Loucy (cell line): ENCODE data around the gene RUVBL1.

Experiments
- H2AFZ ChIP-seq: fragments of 200-600 bp; sonication (generic); 2 replicates; pipeline ENCODE4 v1.6.0; 2016; ENCODE audit warnings: antibody characterized with exemption, mild to moderate bottlenecking, low read length, moderate library complexity
- H3F3A ChIP-seq: fragments of 200-600 bp; 2 replicates; pipeline ENCODE4 v1.6.0; 2016; ENCODE audit warnings: antibody characterized with exemption, low read depth, mild to moderate bottlenecking
- H3K27me3 ChIP-seq: fragments of 200-600 bp; sonication (generic); 2 replicates; pipeline ENCODE4 v1.6.1; 2014; ENCODE audit warnings: low read length, mild to moderate bottlenecking; ENCODE audit not compliant: insufficient read depth, poor library complexity, severe bottlenecking
- H3K36me3 ChIP-seq: fragments of 200-600 bp; sonication (generic); 2 replicates; pipeline ENCODE4 v1.6.1; 2016; ENCODE audit warnings: low read length; ENCODE audit not compliant: insufficient read depth
- H3K4me1 ChIP-seq: fragments of 200-600 bp; sonication (generic); 2 replicates; pipeline ENCODE4 v1.5.1; 2014; ENCODE audit warnings: low read length, mild to moderate bottlenecking; ENCODE audit not compliant: insufficient read depth, poor library complexity, severe bottlenecking
- H3K4me2 ChIP-seq: fragments of 200-600 bp; sonication (generic); 2 replicates; pipeline ENCODE4 v1.6.0; 2014; ENCODE audit warnings: antibody characterized with exemption, low read length, low read depth, mild to moderate bottlenecking; ENCODE audit not compliant: poor library complexity, severe bottlenecking
- H3K4me3 ChIP-seq: fragments of 200-600 bp; sonication (generic); 2 replicates; pipeline ENCODE4 v1.5.1; 2014; ENCODE audit warnings: low read length, mild to moderate bottlenecking, mixed read lengths; ENCODE audit not compliant: poor library complexity, severe bottlenecking
- H3K79me2 ChIP-seq: fragments of 200-600 bp; sonication (generic); 2 replicates; pipeline ENCODE4 v1.6.1; 2014; ENCODE audit warnings: low read length; ENCODE audit not compliant: insufficient read depth
- H3K9ac ChIP-seq: fragments of 200-600 bp; sonication (generic); 2 replicates; pipeline ENCODE4 v1.6.0; 2014; ENCODE audit warnings: mild to moderate bottlenecking, low read depth, low read length, moderate library complexity; ENCODE audit not compliant: poor library complexity, severe bottlenecking
- H3K9me2 ChIP-seq: fragments of 200-600 bp; sonication (generic); replicated peaks from 2 replicates; pipeline ENCODE4 v1.6.1; 2016; ENCODE audit warnings: low read depth, low read length, mixed read lengths
- H3K9me3 ChIP-seq: fragments of 200-600 bp; sonication (generic); 2 replicates; pipeline ENCODE4 v1.6.1; 2014; ENCODE audit warnings: mild to moderate bottlenecking, antibody characterized with exemption, low read length, low read depth; ENCODE audit not compliant: insufficient read depth
- H4K20me1 ChIP-seq: fragments of 200-600 bp; sonication (generic); 2 replicates; pipeline ENCODE4 v1.6.0; 2014; ENCODE audit warnings: antibody characterized with exemption, low read length, mild to moderate bottlenecking; ENCODE audit not compliant: insufficient read depth, poor library complexity, severe bottlenecking
- EZH2phosphoT487 ChIP-seq: fragments of 200-600 bp; IDR thresholded peaks from 2 replicates; pipeline ENCODE4 v1.6.1; 2018; ENCODE audit warnings: antibody characterized with exemption, mild to moderate bottlenecking, moderate library complexity, borderline replicate concordance
- TF ChIP-seq, protein P1 (sequence below): fragments of 200-600 bp; sonication (generic); conservative IDR thresholded peaks from 2 replicates; pipeline ENCODE4 v1.5.1; 2014; ENCODE audit warnings: mild to moderate bottlenecking, antibody characterized with exemption, low read length

RUVBL1 gene

DNA sequence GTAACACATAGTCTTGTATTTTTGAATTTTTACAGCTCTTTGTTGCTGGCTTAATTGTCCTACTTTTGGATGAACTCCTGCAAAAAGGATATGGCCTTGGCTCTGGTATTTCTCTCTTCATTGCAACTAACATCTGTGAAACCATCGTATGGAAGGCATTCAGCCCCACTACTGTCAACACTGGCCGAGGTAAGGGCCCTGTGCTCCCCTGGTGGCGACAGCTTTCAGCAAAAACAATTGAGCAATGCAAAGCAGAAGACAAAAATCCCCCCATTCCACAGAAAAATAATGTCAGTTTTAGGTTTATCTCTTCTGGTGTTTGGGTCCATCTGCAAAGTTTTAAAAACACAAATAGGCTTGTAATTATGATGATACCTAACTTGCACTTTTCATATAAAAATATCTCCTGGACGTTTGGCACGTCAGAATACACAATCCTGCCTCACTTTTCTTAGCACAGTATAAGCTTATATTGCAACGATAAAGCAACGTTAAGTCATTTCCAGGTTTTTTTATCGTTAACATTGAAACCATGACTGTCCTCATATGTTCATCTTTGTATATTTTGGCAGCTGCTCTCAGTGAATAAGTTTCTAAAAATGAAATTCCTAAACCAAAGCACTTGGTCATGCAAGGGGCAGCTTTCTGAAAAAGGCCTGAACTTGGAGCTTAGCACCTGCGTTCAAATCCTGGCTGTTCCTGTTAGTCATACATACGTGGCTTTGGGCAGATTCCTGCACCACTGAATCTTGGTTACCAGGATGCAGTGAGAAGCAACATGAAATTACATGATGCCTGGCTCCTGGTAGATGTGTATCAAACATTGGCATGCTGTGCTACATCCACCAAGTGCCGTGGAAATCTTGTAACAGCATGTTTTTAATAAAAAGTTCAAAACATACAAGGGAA, 62.9 kb downstream of the RUVBL1 start:
- TF ChIP-seq EZH2phosphoT487 = no peak
- TF ChIP-seq, protein P1, sequence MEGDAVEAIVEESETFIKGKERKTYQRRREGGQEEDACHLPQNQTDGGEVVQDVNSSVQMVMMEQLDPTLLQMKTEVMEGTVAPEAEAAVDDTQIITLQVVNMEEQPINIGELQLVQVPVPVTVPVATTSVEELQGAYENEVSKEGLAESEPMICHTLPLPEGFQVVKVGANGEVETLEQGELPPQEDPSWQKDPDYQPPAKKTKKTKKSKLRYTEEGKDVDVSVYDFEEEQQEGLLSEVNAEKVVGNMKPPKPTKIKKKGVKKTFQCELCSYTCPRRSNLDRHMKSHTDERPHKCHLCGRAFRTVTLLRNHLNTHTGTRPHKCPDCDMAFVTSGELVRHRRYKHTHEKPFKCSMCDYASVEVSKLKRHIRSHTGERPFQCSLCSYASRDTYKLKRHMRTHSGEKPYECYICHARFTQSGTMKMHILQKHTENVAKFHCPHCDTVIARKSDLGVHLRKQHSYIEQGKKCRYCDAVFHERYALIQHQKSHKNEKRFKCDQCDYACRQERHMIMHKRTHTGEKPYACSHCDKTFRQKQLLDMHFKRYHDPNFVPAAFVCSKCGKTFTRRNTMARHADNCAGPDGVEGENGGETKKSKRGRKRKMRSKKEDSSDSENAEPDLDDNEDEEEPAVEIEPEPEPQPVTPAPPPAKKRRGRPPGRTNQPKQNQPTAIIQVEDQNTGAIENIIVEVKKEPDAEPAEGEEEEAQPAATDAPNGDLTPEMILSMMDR = no peak
- Histone ChIP-seq H3K9ac (no peak overlapping the region), H3F3A (no peaks in the 10 kb centered on the region), H4K20me1 (peaks cover 20% of the 10 kb centered on the region), H3K4me1 (peaks cover 9% of the 10 kb centered on the region), H3K79me2 (peaks cover 34% of the 10 kb centered on the region), H3K4me3 (no peak overlapping the region), H3K36me3 (peaks cover 91% of the 10 kb centered on the region), H2AFZ (no peak overlapping the region), H3K4me2 (no peak overlapping the region), H3K9me3 (no peaks in the 10 kb centered on the region), H3K27me3 (no peaks in the 10 kb centered on the region), H3K9me2 (no peaks in the 10 kb centered on the region)

DNA sequence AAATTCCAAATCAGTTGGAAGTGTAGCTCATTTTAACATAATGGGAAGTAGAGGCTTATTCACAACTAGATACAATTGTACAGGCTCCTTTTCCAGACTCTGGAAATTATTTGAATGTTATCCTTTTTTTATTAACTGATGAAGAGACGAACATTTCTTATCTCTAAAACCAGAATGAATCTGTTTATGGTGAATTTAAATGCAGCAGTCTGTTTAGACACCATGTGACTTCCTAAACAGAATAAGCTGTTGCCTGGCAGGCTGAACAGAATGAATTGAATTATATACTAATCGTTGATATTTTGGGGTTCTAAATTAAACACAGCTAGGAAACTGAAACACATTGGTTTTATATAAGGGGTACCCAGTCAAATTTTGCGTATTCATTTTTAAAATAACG, 67.4 kb downstream of the RUVBL1 start:
- H3K9ac ChIP-seq = peak overlapping the region; percentile 100
- TF ChIP-seq, protein P1 = no peak
- TF ChIP-seq EZH2phosphoT487 = no peak
- no peaks in the 10 kb centered on the region for H3K9me3 ChIP-seq
- no peaks in the 10 kb centered on the region for H3K9me2 ChIP-seq
- H3K4me1 ChIP-seq = peaks cover 43% of the 10 kb centered on the region
- H3K36me3 ChIP-seq = peaks cover 51% of the 10 kb centered on the region
- peaks cover 47% of the 10 kb centered on the region for H4K20me1 ChIP-seq
- H3K79me2 ChIP-seq = peaks cover 68% of the 10 kb centered on the region
- peak overlapping the region; percentile 100 for H3K4me2 ChIP-seq
- H2AFZ ChIP-seq = no peak overlapping the region
- H3F3A ChIP-seq = no peaks in the 10 kb centered on the region
- H3K27me3 ChIP-seq = peaks cover 5% of the 10 kb centered on the region
- peak overlapping the region; percentile 97 for H3K4me3 ChIP-seq

DNA sequence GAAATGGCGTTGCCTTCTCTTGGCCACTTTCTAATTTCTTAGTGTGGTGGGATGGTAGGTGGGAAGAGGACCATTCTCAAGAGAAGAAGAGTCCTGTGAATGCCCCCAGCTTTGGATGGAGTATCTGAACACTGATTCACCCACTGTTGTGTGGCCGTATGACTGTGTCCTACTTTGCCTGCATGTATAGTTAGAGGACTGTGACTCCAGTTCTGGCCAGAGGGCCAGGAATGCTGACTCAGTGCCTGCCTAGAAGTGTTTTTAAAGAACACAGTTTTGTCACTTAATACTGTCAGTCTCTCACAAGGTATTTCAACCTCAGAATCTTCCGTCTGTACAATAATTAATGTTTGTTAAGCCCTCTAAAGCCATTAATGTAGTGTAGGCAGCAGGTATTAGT, 69.2 kb downstream of the RUVBL1 start:
- H3F3A ChIP-seq = no peaks in the 10 kb centered on the region
- H3K9ac ChIP-seq = peak overlapping the region; percentile 100
- H3K27me3 ChIP-seq = peaks cover 5% of the 10 kb centered on the region
- no peak overlapping the region for H2AFZ ChIP-seq
- peaks cover 71% of the 10 kb centered on the region for H3K79me2 ChIP-seq
- TF ChIP-seq EZH2phosphoT487 = no peak
- TF ChIP-seq, protein P1 = no peak
- peaks cover 47% of the 10 kb centered on the region for H3K4me1 ChIP-seq
- no peaks in the 10 kb centered on the region for H3K9me2 ChIP-seq
- no peaks in the 10 kb centered on the region for H3K9me3 ChIP-seq
- peaks cover 32% of the 10 kb centered on the region for H3K36me3 ChIP-seq
- H3K4me2 ChIP-seq = peak overlapping the region; percentile 100
- H4K20me1 ChIP-seq = peaks cover 47% of the 10 kb centered on the region
- peak overlapping the region; percentile 97 for H3K4me3 ChIP-seq
